T-helper 9 cell (primary cell): Measurements from ENCODE around the gene ITIH4.
A peak's percentile ranks its signal among the peaks of the same experiment; 100 is the strongest.
"Not testable (repeated sequence)": the region's sequence is repeated elsewhere in the genome, so short reads cannot be mapped to it uniquely, and the experiment has no call there.

Source experiments
- DNase-seq: peaks from one replicate; pipeline ENCODE4 v3.0.0-alpha.2; 2020

ITIH4 gene

GRCh38 chr3:52779837-52780585, 50.5 kb downstream of the ITIH4 start:
- DNase-seq: no peak

- no peak for DNase-seq
Observed at GRCh38 chr3:52779011-52779836, 51.2 kb downstream of the ITIH4 start.

GRCh38 chr3:52777959-52778805, 52.3 kb downstream of the ITIH4 start:
- DNase-seq: no peak

- DNase-seq: no peak
Observed at GRCh38 chr3:52777127-52777958, 53.1 kb downstream of the ITIH4 start, which contains the start of gene ITIH1. Gene ITIH1 (plus strand): TSS chr3:52777599. CDS start chr3:52777616, 17 bp downstream.

GRCh38 chr3:52776486-52776885, 54.0 kb downstream of the ITIH4 start:
- DNase-seq: not testable (repeated sequence)

GRCh38 chr3:52775877-52776276, 54.6 kb downstream of the ITIH4 start:
- no peak for DNase-seq

GRCh38 chr3:52774901-52775864, 55.3 kb downstream of the ITIH4 start:
- DNase-seq: no peak

GRCh38 chr3:52774066-52774713, 56.3 kb downstream of the ITIH4 start:
- no peak for DNase-seq

- no peak for DNase-seq
Observed at GRCh38 chr3:52773361-52774065, 57.0 kb downstream of the ITIH4 start.

GRCh38 chr3:52771702-52772101, 58.8 kb downstream of the ITIH4 start:
- no peak for DNase-seq

GRCh38 chr3:52771334-52771681, 59.2 kb downstream of the ITIH4 start:
- DNase-seq: no peak

- peak; percentile 54 for DNase-seq
Observed at GRCh38 chr3:52770496-52771333, 59.8 kb downstream of the ITIH4 start, which contains the start of gene NEK4. Gene NEK4 (minus strand): TSS chr3:52770940. CDS start chr3:52770746, 194 bp downstream.

GRCh38 chr3:52769786-52770455, 60.6 kb downstream of the ITIH4 start:
- DNase-seq: no peak

GRCh38 chr3:52763466-52763865, 67.0 kb downstream of the ITIH4 start:
- DNase-seq: no peak
